ENCODE measurements around the gene MICOS13.

Gene MICOS13

GRCh38 chr19:5717215-5717935 lies 37.1 kb upstream of the MICOS13 start:
- no peak for TF ChIP-seq CTCF (IDR thresholded peaks at IDR 0.05)

GRCh38 chr19:5714816-5715215 lies 34.5 kb upstream of the MICOS13 start:
- no peak for TF ChIP-seq CTCF (IDR thresholded peaks at IDR 0.05)

- TF ChIP-seq CTCF (IDR thresholded peaks at IDR 0.05) = no peak
Observed at GRCh38 chr19:5713228-5713627, 32.9 kb upstream of the MICOS13 start.

- TF ChIP-seq CTCF (IDR thresholded peaks at IDR 0.05) = no peak
Observed at GRCh38 chr19:5711713-5712161, 31.4 kb upstream of the MICOS13 start.

- no peak for TF ChIP-seq CTCF (IDR thresholded peaks at IDR 0.05)
Observed at GRCh38 chr19:5711025-5711424, 30.7 kb upstream of the MICOS13 start.

- no peak for TF ChIP-seq CTCF (IDR thresholded peaks at IDR 0.05)
Observed at GRCh38 chr19:5707576-5708575, 27.6 kb upstream of the MICOS13 start.

- TF ChIP-seq CTCF (IDR thresholded peaks at IDR 0.05) = no peak
Observed at GRCh38 chr19:5706876-5707573, 26.7 kb upstream of the MICOS13 start.
